ENCODE measurements around the gene GRIN2A.

The GRIN2A gene

GRCh38 chr16:10165643-10166042 is 16.6 kb downstream of the GRIN2A start:
- no peak for TF ChIP-seq CTCF (IDR thresholded peaks at IDR 0.05; ENCODE audit: low read depth, low read length, missing control alignments)
- no peak for DNase-seq
- Histone ChIP-seq H3K27ac (no peak overlapping the region), H3K4me3 (ENCODE audit: low read depth, low read length) (no peak overlapping the region), H3K27me3 (replicated peaks) (no peaks in the 10 kb centered on the region), H3K36me3 (replicated peaks) (no peaks in the 10 kb centered on the region)
- in situ Hi-C loops (cut with HindIII; ENCODE audit: low pct_ligation_motif_present, low sequenced_read_pairs) = no loop called here

DNA sequence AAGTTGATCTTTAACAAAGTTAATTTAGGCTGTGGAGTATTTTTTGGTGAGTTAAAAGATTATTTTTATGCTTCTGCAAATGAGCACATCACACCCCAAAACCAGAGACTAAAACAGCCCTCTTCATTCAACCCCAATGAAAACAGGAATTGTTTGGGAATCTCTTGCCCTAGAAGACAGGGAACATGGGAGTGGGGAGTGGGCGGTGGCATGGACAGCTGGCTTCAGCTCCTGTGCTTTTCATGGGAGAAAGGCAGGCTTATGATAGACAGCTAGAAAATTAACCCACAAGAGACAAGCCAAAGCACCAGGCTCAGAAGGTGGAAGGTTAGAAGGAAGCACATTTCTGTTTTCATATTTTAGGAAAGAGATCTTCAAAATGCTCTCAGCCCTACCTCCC is 19.2 kb downstream of the GRIN2A start:
- TF ChIP-seq CTCF (IDR thresholded peaks at IDR 0.05; ENCODE audit: low read depth, low read length, missing control alignments) = no peak
- Histone ChIP-seq H3K4me3 (ENCODE audit: low read depth, low read length) (no peak overlapping the region), H3K27ac (no peak overlapping the region), H3K27me3 (replicated peaks) (no peaks in the 10 kb centered on the region), H3K36me3 (replicated peaks) (no peaks in the 10 kb centered on the region)
- no peak for DNase-seq
- in situ Hi-C loops (cut with HindIII; ENCODE audit: low pct_ligation_motif_present, low sequenced_read_pairs) = no loop called here

GRCh38 chr16:10156099-10156498 is 26.1 kb downstream of the GRIN2A start:
- in situ Hi-C loops (cut with HindIII; ENCODE audit: low pct_ligation_motif_present, low sequenced_read_pairs) = no loop called here
- no peaks in the 10 kb centered on the region for H3K36me3 ChIP-seq (replicated peaks)
- H3K4me3 ChIP-seq (ENCODE audit: low read depth, low read length) = no peak overlapping the region
- no peak overlapping the region for H3K27ac ChIP-seq
- TF ChIP-seq CTCF (IDR thresholded peaks at IDR 0.05; ENCODE audit: low read depth, low read length, missing control alignments) = no peak
- no peak for DNase-seq
- H3K27me3 ChIP-seq (replicated peaks) = no peaks in the 10 kb centered on the region

- in situ Hi-C loops (cut with HindIII; ENCODE audit: low pct_ligation_motif_present, low sequenced_read_pairs) = no loop called here
- Histone ChIP-seq H3K36me3 (replicated peaks) (no peaks in the 10 kb centered on the region), H3K4me3 (ENCODE audit: low read depth, low read length) (no peak overlapping the region), H3K27me3 (replicated peaks) (no peaks in the 10 kb centered on the region), H3K27ac (no peak overlapping the region)
- no peak for TF ChIP-seq CTCF (IDR thresholded peaks at IDR 0.05; ENCODE audit: low read depth, low read length, missing control alignments)
- DNase-seq = no peak
Observed at GRCh38 chr16:10154389-10154788, 27.8 kb downstream of the GRIN2A start.

- no peaks in the 10 kb centered on the region for H3K27me3 ChIP-seq (replicated peaks)
- H3K36me3 ChIP-seq (replicated peaks) = no peaks in the 10 kb centered on the region
- in situ Hi-C loops (cut with HindIII; ENCODE audit: low pct_ligation_motif_present, low sequenced_read_pairs) = no loop called here
- H3K27ac ChIP-seq = no peak overlapping the region
- TF ChIP-seq CTCF (IDR thresholded peaks at IDR 0.05; ENCODE audit: low read depth, low read length, missing control alignments) = no peak
- no peak overlapping the region for H3K4me3 ChIP-seq (ENCODE audit: low read depth, low read length)
- DNase-seq = no peak
Observed at GRCh38 chr16:10153985-10154384, 28.2 kb downstream of the GRIN2A start.

DNA sequence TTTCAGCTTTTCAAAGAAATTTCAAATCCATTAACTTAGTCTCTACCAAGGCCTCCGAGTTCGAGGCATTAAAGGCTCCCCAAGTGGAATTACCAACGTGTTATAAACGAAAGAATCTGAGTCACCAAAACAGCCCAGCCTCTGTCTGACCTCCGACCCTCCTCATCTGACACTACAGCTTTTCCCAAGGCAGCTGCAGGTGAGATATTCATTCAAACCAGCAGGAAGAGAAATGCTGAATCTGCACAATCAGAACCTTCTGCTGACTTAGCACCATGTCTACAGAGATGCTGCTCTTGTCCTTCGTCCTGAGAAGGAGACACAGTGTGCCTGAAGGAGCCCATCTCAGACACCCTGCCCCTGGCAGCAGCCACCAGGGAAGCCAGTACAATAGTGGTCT is 30.5 kb downstream of the GRIN2A start:
- Histone ChIP-seq H3K4me3 (ENCODE audit: low read depth, low read length) (no peak overlapping the region), H3K27me3 (replicated peaks) (no peaks in the 10 kb centered on the region), H3K27ac (no peak overlapping the region), H3K36me3 (replicated peaks) (no peaks in the 10 kb centered on the region)
- in situ Hi-C loops (cut with HindIII; ENCODE audit: low pct_ligation_motif_present, low sequenced_read_pairs) = no loop called here
- DNase-seq = no peak
- TF ChIP-seq CTCF (IDR thresholded peaks at IDR 0.05; ENCODE audit: low read depth, low read length, missing control alignments) = no peak
